ENCODE results near the gene SPARCL1.

DNA sequence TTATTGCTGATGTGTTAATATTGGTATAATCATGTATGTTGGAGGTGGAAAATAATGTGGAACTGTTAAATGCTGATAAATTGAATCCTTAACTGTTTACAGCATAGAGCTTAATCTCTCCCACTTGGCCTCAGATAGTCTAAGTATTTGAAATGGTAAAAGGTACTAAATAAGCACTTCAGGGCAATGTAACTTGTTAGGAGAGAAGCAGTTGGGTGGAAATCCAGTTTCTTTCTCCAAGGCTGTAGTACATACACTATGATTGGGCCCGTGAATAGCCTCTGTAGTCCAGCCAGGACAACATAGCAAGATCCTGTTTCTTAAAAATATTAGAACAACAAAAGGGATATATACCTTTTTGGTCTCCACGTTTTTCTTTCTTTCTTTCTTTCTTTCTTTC lies 67.1 kb downstream of the SPARCL1 start:
- TF ChIP-seq ZNF263 (CRISPR knock-in tag; IDR thresholded peaks at IDR 0.05; ENCODE audit: low read depth): no peak
- TF ChIP-seq, protein P1, sequence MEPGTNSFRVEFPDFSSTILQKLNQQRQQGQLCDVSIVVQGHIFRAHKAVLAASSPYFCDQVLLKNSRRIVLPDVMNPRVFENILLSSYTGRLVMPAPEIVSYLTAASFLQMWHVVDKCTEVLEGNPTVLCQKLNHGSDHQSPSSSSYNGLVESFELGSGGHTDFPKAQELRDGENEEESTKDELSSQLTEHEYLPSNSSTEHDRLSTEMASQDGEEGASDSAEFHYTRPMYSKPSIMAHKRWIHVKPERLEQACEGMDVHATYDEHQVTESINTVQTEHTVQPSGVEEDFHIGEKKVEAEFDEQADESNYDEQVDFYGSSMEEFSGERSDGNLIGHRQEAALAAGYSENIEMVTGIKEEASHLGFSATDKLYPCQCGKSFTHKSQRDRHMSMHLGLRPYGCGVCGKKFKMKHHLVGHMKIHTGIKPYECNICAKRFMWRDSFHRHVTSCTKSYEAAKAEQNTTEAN (CRISPR knock-in tag; IDR thresholded peaks at IDR 0.05): no peak
